CD4-positive, alpha-beta memory T cell (primary cell): ENCODE data around the gene ZDHHC17. TPM values are rescaled to one million over a fixed set of nuclear protein-coding genes. Genes with fewer than 3 reads are reported as not detected.

Experiments
- CTCF ChIA-PET: fragments of 350-600 bp; sonication (Branson Sonifier 250); formaldehyde crosslinking; loops from one replicate; lab custom pipeline; 2021; ENCODE audit warnings: inconsistent platforms; ENCODE audit not compliant: partially characterized antibody; lab: Charles Lee
- POLR2A ChIA-PET: fragments of 350-600 bp; sonication (Branson Sonifier 250); formaldehyde crosslinking; loops from one replicate; lab custom pipeline; 2021; ENCODE audit not compliant: partially characterized antibody; lab: Charles Lee
- DNase-seq, 5 donors: peaks; one replicate each; pipeline versions ENCODE4 v3.0.0 to v3.0.0-alpha.2; 2020 to 2022; ENCODE audit warnings: mixed read lengths in 1 of 5
- H3K27ac ChIP-seq: one replicate; pipeline ENCODE4 v1.7.0; 2013; ENCODE audit warnings: low read depth, low read length
- H3K27me3 ChIP-seq: 2 replicates; pipeline ENCODE4 v1.7.0; 2013; ENCODE audit warnings: mild to moderate bottlenecking, low read length, moderate library complexity; ENCODE audit not compliant: insufficient read depth
- H3K36me3 ChIP-seq: 2 replicates; pipeline ENCODE4 v1.7.0; 2013; ENCODE audit warnings: mild to moderate bottlenecking, low read length, moderate library complexity; ENCODE audit not compliant: insufficient read depth
- H3K4me1 ChIP-seq: 2 replicates; pipeline ENCODE4 v1.7.0; 2013; ENCODE audit warnings: mild to moderate bottlenecking, low read length, moderate library complexity; ENCODE audit not compliant: insufficient read depth
- H3K4me3 ChIP-seq, 2 donors: one replicate each; pipeline ENCODE4 v1.7.0; 2013; ENCODE audit warnings: low read length in 2 of 2, mild to moderate bottlenecking in 1 of 2
- H3K9me3 ChIP-seq, 2 donors: one replicate each; pipeline ENCODE4 v1.7.0; 2013; ENCODE audit warnings: low read length in 2 of 2, control low read depth in 1 of 2; ENCODE audit not compliant: control insufficient read depth in 1 of 2
- H3K27ac Mint-ChIP-seq, 7 donors: one replicate each; pipeline ENCODE4 v1.8.0; 2020 to 2021; ENCODE audit warnings: mixed read lengths in 7 of 7, mild to moderate bottlenecking in 6 of 7, inconsistent platforms in 3 of 7, moderate library complexity in 3 of 7
- H3K27me3 Mint-ChIP-seq, 2 donors: one replicate each; pipeline ENCODE4 v1.8.0; 2020 to 2021; ENCODE audit warnings: mixed read lengths in 2 of 2
- H3K36me3 Mint-ChIP-seq, 2 donors: one replicate each; pipeline ENCODE4 v1.8.0; 2020 to 2021; ENCODE audit warnings: mixed read lengths in 2 of 2, inconsistent platforms in 1 of 2, mild to moderate bottlenecking in 1 of 2
- H3K4me1 Mint-ChIP-seq, 4 donors: one replicate each; pipeline ENCODE4 v1.8.0; 2020 to 2021; ENCODE audit warnings: mixed read lengths in 4 of 4, mild to moderate bottlenecking in 1 of 4
- H3K4me3 Mint-ChIP-seq, 8 donors: one replicate each; pipeline ENCODE4 v1.8.0; 2020 to 2021; ENCODE audit warnings: mixed read lengths in 8 of 8, mild to moderate bottlenecking in 7 of 8, moderate library complexity in 6 of 8, inconsistent platforms in 3 of 8
- H3K9me3 Mint-ChIP-seq, 8 donors: one replicate each; pipeline ENCODE4 v1.8.0; 2020 to 2021; ENCODE audit warnings: mixed read lengths in 8 of 8, mild to moderate bottlenecking in 5 of 8, inconsistent platforms in 3 of 8, moderate library complexity in 1 of 8
- intact Hi-C: fragments of 100-400 bp; cut with micrococcal nuclease; formaldehyde crosslinking; loops from one replicate; pipeline ENCODE4 v1.15.1; 2023
- polyA plus RNA-seq, 2 donors: library from polyadenylated mRNA; unstranded; fragments of 300-500 nt; fragmentation: Illumina TruSeq; gene quantifications; one replicate each; pipeline ENCODE4 v1.2.3, GENCODE V29; 2021
- total RNA-seq, 2 experiments: library from RNA; stranded (reverse); gene quantifications; one replicate each; pipeline ENCODE4 v1.2.3, GENCODE V29; 2021

The ZDHHC17 gene
- total and polyA plus RNA-seq, 4 experiments from 2014 or later = 9.4 to 52.9 (median 32.6) TPM

- intact Hi-C loops = no loop called here
- Mint-ChIP-seq H3K36me3 (no peaks in the 10 kb centered on the region), H3K27ac (no peak overlapping the region), H3K9me3 (peaks cover 0 to 4% (median 0%) of the 10 kb centered on the region in 8 donors), H3K4me3 (no peak overlapping the region), H3K4me1 (no peaks in the 10 kb centered on the region), H3K27me3 (peaks cover 12 to 15% of the 10 kb centered on the region in 2 donors)
- ChIA-PET POLR2A (interaction anchor here (1.1 kb wide), 1 partner anchor 18 kb away, joined by 5 read pairs; no protein-coding TSS in a partner anchor), CTCF (no interaction called here)
- H3K27me3 ChIP-seq = peaks cover 8% of the 10 kb centered on the region
- H3K36me3 ChIP-seq = no peaks in the 10 kb centered on the region
- no peak overlapping the region for H3K27ac ChIP-seq
- no peaks in the 10 kb centered on the region for H3K9me3 ChIP-seq
- DNase-seq = no peak
- H3K4me3 ChIP-seq = no peak overlapping the region
- H3K4me1 ChIP-seq = no peaks in the 10 kb centered on the region
These were observed 126.5 kb downstream of the ZDHHC17 start for GRCh38 chr12:76890151-76891143.

- no peaks in the 10 kb centered on the region for H3K9me3 ChIP-seq
- peaks cover 8% of the 10 kb centered on the region for H3K27me3 ChIP-seq
- H3K27ac ChIP-seq = no peak overlapping the region
- intact Hi-C loops = no loop called here
- H3K4me1 ChIP-seq = no peaks in the 10 kb centered on the region
- DNase-seq = no peak
- no peak overlapping the region for H3K4me3 ChIP-seq
- Mint-ChIP-seq H3K4me1 (no peaks in the 10 kb centered on the region), H3K4me3 (no peak overlapping the region), H3K27me3 (peaks cover 9 to 10% of the 10 kb centered on the region in 2 donors), H3K9me3 (peaks cover 0 to 4% (median 0%) of the 10 kb centered on the region in 8 donors), H3K36me3 (no peaks in the 10 kb centered on the region), H3K27ac (no peak overlapping the region)
- ChIA-PET POLR2A (no interaction called here), CTCF (no interaction called here)
- no peaks in the 10 kb centered on the region for H3K36me3 ChIP-seq
These were observed 127.7 kb downstream of the ZDHHC17 start for GRCh38 chr12:76891609-76892008.

GRCh38 chr12:76895796-76896195, 131.9 kb downstream of the ZDHHC17 start:
- Histone ChIP-seq H3K27ac (no peak overlapping the region), H3K36me3 (no peaks in the 10 kb centered on the region), H3K9me3 (no peaks in the 10 kb centered on the region), H3K4me1 (no peaks in the 10 kb centered on the region), H3K27me3 (no peaks in the 10 kb centered on the region), H3K4me3 (no peak overlapping the region)
- Mint-ChIP-seq H3K36me3 (no peaks in the 10 kb centered on the region), H3K27me3 (peaks cover 0 to 2% of the 10 kb centered on the region in 2 donors), H3K4me3 (no peak overlapping the region), H3K27ac (no peak overlapping the region), H3K4me1 (no peaks in the 10 kb centered on the region), H3K9me3 (peaks cover 0 to 2% (median 0%) of the 10 kb centered on the region in 8 donors)
- ChIA-PET CTCF (no interaction called here), POLR2A (no interaction called here)
- no peak for DNase-seq
- intact Hi-C loops = no loop called here

- Histone ChIP-seq H3K4me3 (no peak overlapping the region), H3K27me3 (no peaks in the 10 kb centered on the region), H3K27ac (no peak overlapping the region), H3K4me1 (no peaks in the 10 kb centered on the region), H3K9me3 (no peaks in the 10 kb centered on the region), H3K36me3 (no peaks in the 10 kb centered on the region)
- H3K4me1 Mint-ChIP-seq = no peaks in the 10 kb centered on the region
- ChIA-PET CTCF (no interaction called here), POLR2A (no interaction called here)
- H3K27me3 Mint-ChIP-seq = peaks cover 0 to 2% of the 10 kb centered on the region in 2 donors
- H3K9me3 Mint-ChIP-seq = peaks cover 0 to 2% (median 0%) of the 10 kb centered on the region in 8 donors
- no peak overlapping the region for H3K27ac Mint-ChIP-seq
- DNase-seq = no peak
- intact Hi-C loops = no loop called here
- no peak overlapping the region for H3K4me3 Mint-ChIP-seq
- no peaks in the 10 kb centered on the region for H3K36me3 Mint-ChIP-seq
These were observed 132.4 kb downstream of the ZDHHC17 start for GRCh38 chr12:76896274-76896673.

GRCh38 chr12:76898442-76898841, 134.5 kb downstream of the ZDHHC17 start:
- Mint-ChIP-seq H3K36me3 (no peaks in the 10 kb centered on the region), H3K27ac (no peak overlapping the region), H3K9me3 (peaks cover 0 to 2% (median 0%) of the 10 kb centered on the region in 8 donors), H3K4me1 (peaks cover 6 to 13% (median 8%) of the 10 kb centered on the region in 4 donors), H3K4me3 (no peak overlapping the region), H3K27me3 (peaks cover 0 to 2% of the 10 kb centered on the region in 2 donors)
- intact Hi-C loops = no loop called here
- DNase-seq = no peak
- peaks cover 6% of the 10 kb centered on the region for H3K4me1 ChIP-seq
- ChIA-PET POLR2A (no interaction called here), CTCF (no interaction called here)
- H3K9me3 ChIP-seq = no peaks in the 10 kb centered on the region
- no peak overlapping the region for H3K4me3 ChIP-seq
- no peak overlapping the region for H3K27ac ChIP-seq
- H3K27me3 ChIP-seq = no peaks in the 10 kb centered on the region
- no peaks in the 10 kb centered on the region for H3K36me3 ChIP-seq

GRCh38 chr12:76899522-76899921, 135.6 kb downstream of the ZDHHC17 start:
- CTCF ChIA-PET = no interaction called here
- intact Hi-C loops = no loop called here
- H3K4me3 ChIP-seq = no peak overlapping the region
- POLR2A ChIA-PET = no interaction called here
- H3K9me3 ChIP-seq = no peaks in the 10 kb centered on the region
- no peaks in the 10 kb centered on the region for H3K27me3 ChIP-seq
- Mint-ChIP-seq H3K36me3 (no peaks in the 10 kb centered on the region), H3K9me3 (no peaks in the 10 kb centered on the region), H3K4me3 (no peak overlapping the region), H3K27ac (no peak overlapping the region), H3K4me1 (peaks cover 6 to 13% (median 8%) of the 10 kb centered on the region in 4 donors), H3K27me3 (peaks cover 0 to 4% of the 10 kb centered on the region in 2 donors)
- H3K36me3 ChIP-seq = no peaks in the 10 kb centered on the region
- H3K27ac ChIP-seq = no peak overlapping the region
- H3K4me1 ChIP-seq = peaks cover 6% of the 10 kb centered on the region
- no peak for DNase-seq

- intact Hi-C loops = no loop called here
- Histone ChIP-seq H3K9me3 (no peaks in the 10 kb centered on the region), H3K27ac (no peak overlapping the region), H3K4me3 (no peak overlapping the region), H3K4me1 (peaks cover 6% of the 10 kb centered on the region), H3K36me3 (no peaks in the 10 kb centered on the region), H3K27me3 (no peaks in the 10 kb centered on the region)
- Mint-ChIP-seq H3K27ac (peak overlapping the region in 1 of 7 donors; percentile 2), H3K9me3 (no peaks in the 10 kb centered on the region), H3K36me3 (no peaks in the 10 kb centered on the region), H3K4me1 (peaks cover 6 to 13% (median 8%) of the 10 kb centered on the region in 4 donors), H3K4me3 (peak overlapping the region in 1 of 8 donors; percentile 17), H3K27me3 (peaks cover 0 to 2% of the 10 kb centered on the region in 2 donors)
- DNase-seq = no peak
- POLR2A ChIA-PET = no interaction called here
- CTCF ChIA-PET = no interaction called here
These were observed 137.9 kb downstream of the ZDHHC17 start for GRCh38 chr12:76901628-76902380.
